ENCODE measurements around the gene ACSS3.

ACSS3 gene

DNA sequence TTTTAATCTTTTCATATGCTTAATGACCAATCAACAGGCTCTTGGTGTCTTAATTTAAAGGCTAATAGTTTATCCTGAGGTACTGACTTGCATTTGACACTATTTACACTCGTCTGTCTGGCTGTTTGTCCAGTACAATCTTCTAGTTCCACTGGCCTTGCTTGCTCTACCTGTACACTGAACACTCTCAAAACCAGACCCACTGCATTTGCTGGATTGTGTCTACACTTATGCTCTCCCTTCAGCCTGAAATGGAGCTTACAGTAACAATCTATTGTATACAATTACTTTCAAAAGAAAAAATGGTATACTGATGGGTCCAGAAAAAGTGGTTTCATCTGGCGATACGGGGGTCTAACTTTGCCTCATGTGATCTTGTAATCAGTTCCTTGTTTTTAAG lies 2.3 kb upstream of the ACSS3 start:
- Histone ChIP-seq H3K4me1 (ENCODE audit: insufficient read depth, low read length, severe bottlenecking) (no peaks in the 10 kb centered on the region), H3K9me2 (ENCODE audit: low read depth, low read length) (no peaks in the 10 kb centered on the region), H3K9me3 (ENCODE audit: low read length) (no peaks in the 10 kb centered on the region), H4K20me1 (ENCODE audit: insufficient read depth, low read length) (no peaks in the 10 kb centered on the region), H3K4me3 (ENCODE audit: low read depth, low read length, poor library complexity, severe bottlenecking) (no peak overlapping the region), H2AFZ (ENCODE audit: low read length) (no peak overlapping the region), H3K27me3 (ENCODE audit: insufficient read depth, low read length) (no peaks in the 10 kb centered on the region), H3K79me2 (ENCODE audit: insufficient read depth, low read length) (no peaks in the 10 kb centered on the region), H3K9ac (ENCODE audit: low read length) (no peak overlapping the region), H3K36me3 (ENCODE audit: insufficient read depth, low read length) (no peaks in the 10 kb centered on the region), H3F3A (ENCODE audit: insufficient read depth, low read length) (no peaks in the 10 kb centered on the region), H3K4me2 (ENCODE audit: low read length) (no peak overlapping the region), H3K27ac (ENCODE audit: low read depth, low read length, poor library complexity, severe bottlenecking) (no peak overlapping the region)
- no peak for TF ChIP-seq EZH2 (IDR thresholded peaks at IDR 0.05; ENCODE audit: borderline replicate concordance, low read length)
- TF ChIP-seq, protein P1, sequence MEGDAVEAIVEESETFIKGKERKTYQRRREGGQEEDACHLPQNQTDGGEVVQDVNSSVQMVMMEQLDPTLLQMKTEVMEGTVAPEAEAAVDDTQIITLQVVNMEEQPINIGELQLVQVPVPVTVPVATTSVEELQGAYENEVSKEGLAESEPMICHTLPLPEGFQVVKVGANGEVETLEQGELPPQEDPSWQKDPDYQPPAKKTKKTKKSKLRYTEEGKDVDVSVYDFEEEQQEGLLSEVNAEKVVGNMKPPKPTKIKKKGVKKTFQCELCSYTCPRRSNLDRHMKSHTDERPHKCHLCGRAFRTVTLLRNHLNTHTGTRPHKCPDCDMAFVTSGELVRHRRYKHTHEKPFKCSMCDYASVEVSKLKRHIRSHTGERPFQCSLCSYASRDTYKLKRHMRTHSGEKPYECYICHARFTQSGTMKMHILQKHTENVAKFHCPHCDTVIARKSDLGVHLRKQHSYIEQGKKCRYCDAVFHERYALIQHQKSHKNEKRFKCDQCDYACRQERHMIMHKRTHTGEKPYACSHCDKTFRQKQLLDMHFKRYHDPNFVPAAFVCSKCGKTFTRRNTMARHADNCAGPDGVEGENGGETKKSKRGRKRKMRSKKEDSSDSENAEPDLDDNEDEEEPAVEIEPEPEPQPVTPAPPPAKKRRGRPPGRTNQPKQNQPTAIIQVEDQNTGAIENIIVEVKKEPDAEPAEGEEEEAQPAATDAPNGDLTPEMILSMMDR (IDR thresholded peaks at IDR 0.05; ENCODE audit: low read length), result no peak

DNA sequence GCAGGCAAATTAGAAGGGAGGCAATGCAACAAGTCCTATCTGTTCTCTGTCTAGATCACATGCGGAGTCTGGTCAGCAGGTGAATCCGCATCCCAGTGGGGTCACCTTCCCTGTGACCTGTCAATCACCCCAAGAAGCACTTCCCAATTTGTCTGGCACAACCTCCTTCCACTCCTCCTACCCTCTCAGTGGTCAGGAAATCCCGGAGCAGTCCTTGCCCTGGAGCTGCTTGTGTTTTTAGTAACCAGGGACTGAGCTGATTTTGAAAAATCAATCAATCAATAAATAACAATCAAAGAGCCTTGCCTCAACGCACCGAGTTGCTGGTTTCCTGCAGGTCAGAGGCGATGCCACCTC lies 572 bp upstream of the ACSS3 start:
- H3K9ac ChIP-seq (ENCODE audit: low read length), result no peak overlapping the region

GRCh38 chr12:81078469-81079196 lies 754 bp downstream of the ACSS3 start:
- no peaks in the 10 kb centered on the region for H3K9me3 ChIP-seq (ENCODE audit: low read length)
- no peaks in the 10 kb centered on the region for H3F3A ChIP-seq (ENCODE audit: insufficient read depth, low read length)
- no peaks in the 10 kb centered on the region for H3K27me3 ChIP-seq (ENCODE audit: insufficient read depth, low read length)
- H3K36me3 ChIP-seq (ENCODE audit: insufficient read depth, low read length), result no peaks in the 10 kb centered on the region
- no peak overlapping the region for H2AFZ ChIP-seq (ENCODE audit: low read length)
- no peaks in the 10 kb centered on the region for H3K79me2 ChIP-seq (ENCODE audit: insufficient read depth, low read length)
- no peak overlapping the region for H3K27ac ChIP-seq (ENCODE audit: low read depth, low read length, poor library complexity, severe bottlenecking)
- no peak overlapping the region for H3K9ac ChIP-seq (ENCODE audit: low read length)
- no peaks in the 10 kb centered on the region for H3K4me1 ChIP-seq (ENCODE audit: insufficient read depth, low read length, severe bottlenecking)
- H3K4me2 ChIP-seq (ENCODE audit: low read length), result no peak overlapping the region
- no peaks in the 10 kb centered on the region for H3K9me2 ChIP-seq (ENCODE audit: low read depth, low read length)
- no peaks in the 10 kb centered on the region for H4K20me1 ChIP-seq (ENCODE audit: insufficient read depth, low read length)
- TF ChIP-seq, protein P1 (IDR thresholded peaks at IDR 0.05; ENCODE audit: low read length), result no peak
- TF ChIP-seq EZH2 (IDR thresholded peaks at IDR 0.05; ENCODE audit: borderline replicate concordance, low read length), result no peak
- H3K4me3 ChIP-seq (ENCODE audit: low read depth, low read length, poor library complexity, severe bottlenecking), result no peak overlapping the region

More for the DNA sequence above, 572 bp upstream of the ACSS3 start:
- TF ChIP-seq EZH2 (IDR thresholded peaks at IDR 0.05; ENCODE audit: borderline replicate concordance, low read length), result no peak
- TF ChIP-seq, protein P1 (IDR thresholded peaks at IDR 0.05; ENCODE audit: low read length), result no peak
- Histone ChIP-seq H2AFZ (ENCODE audit: low read length) (no peak overlapping the region), H3K9me3 (ENCODE audit: low read length) (no peaks in the 10 kb centered on the region), H3K79me2 (ENCODE audit: insufficient read depth, low read length) (no peaks in the 10 kb centered on the region), H3K4me1 (ENCODE audit: insufficient read depth, low read length, severe bottlenecking) (no peaks in the 10 kb centered on the region), H3K4me3 (ENCODE audit: low read depth, low read length, poor library complexity, severe bottlenecking) (no peak overlapping the region), H3F3A (ENCODE audit: insufficient read depth, low read length) (no peaks in the 10 kb centered on the region), H4K20me1 (ENCODE audit: insufficient read depth, low read length) (no peaks in the 10 kb centered on the region), H3K27me3 (ENCODE audit: insufficient read depth, low read length) (no peaks in the 10 kb centered on the region), H3K9me2 (ENCODE audit: low read depth, low read length) (no peaks in the 10 kb centered on the region), H3K4me2 (ENCODE audit: low read length) (no peak overlapping the region), H3K36me3 (ENCODE audit: insufficient read depth, low read length) (no peaks in the 10 kb centered on the region), H3K27ac (ENCODE audit: low read depth, low read length, poor library complexity, severe bottlenecking) (no peak overlapping the region)
